GM18951 (cell line): ENCODE measurements around the gene CPSF4L.

Source experiments
- POLR2A ChIP-seq: IDR thresholded peaks from 4 replicates; pipeline ENCODE4 v1.6.1; 2011; ENCODE audit warnings: mild to moderate bottlenecking; ENCODE audit not compliant: insufficient read length, insufficient read depth; ENCODE audit errors: extremely low read depth
- in situ Hi-C: fragments of 300-500 bp; cut with MboI; formaldehyde crosslinking; loops from one replicate; pipeline ENCODE4 v1.12.0; 2022; ENCODE audit warnings: low sequenced_read_pairs, mixed read lengths, inconsistent platforms; ENCODE audit not compliant: unreplicated experiment

Gene CPSF4L

GRCh38 chr17:73297934-73298861, 36.5 kb upstream of the CPSF4L start:
- no peak for TF ChIP-seq POLR2A
- in situ Hi-C loops = no loop called here

- in situ Hi-C loops = no loop called here
- no peak for TF ChIP-seq POLR2A
Observed at GRCh38 chr17:73293480-73293911, 31.8 kb upstream of the CPSF4L start.

GRCh38 chr17:73293031-73293430, 31.4 kb upstream of the CPSF4L start:
- TF ChIP-seq POLR2A = no peak
- in situ Hi-C loops = no loop called here

- no peak for TF ChIP-seq POLR2A
- in situ Hi-C loops = no loop called here
Observed at GRCh38 chr17:73292031-73292531, 30.4 kb upstream of the CPSF4L start.

- no peak for TF ChIP-seq POLR2A
- in situ Hi-C loops = no loop called here
Observed at GRCh38 chr17:73291260-73291801, 29.7 kb upstream of the CPSF4L start.

- in situ Hi-C loops = no loop called here
- TF ChIP-seq POLR2A = no peak
Observed at GRCh38 chr17:73290399-73291259, 28.9 kb upstream of the CPSF4L start.

- in situ Hi-C loops = no loop called here
- no peak for TF ChIP-seq POLR2A
Observed at GRCh38 chr17:73289549-73290254, 28.0 kb upstream of the CPSF4L start.

GRCh38 chr17:73288534-73289302, 27.0 kb upstream of the CPSF4L start:
- no peak for TF ChIP-seq POLR2A
- in situ Hi-C loops = no loop called here

- in situ Hi-C loops = no loop called here
Observed at GRCh38 chr17:73286863-73287296, 25.2 kb upstream of the CPSF4L start.

GRCh38 chr17:73285916-73286862, 24.5 kb upstream of the CPSF4L start:
- in situ Hi-C loops = no loop called here
- TF ChIP-seq POLR2A = no peak

More at GRCh38 chr17:73286863-73287296, 25.2 kb upstream of the CPSF4L start:
- TF ChIP-seq POLR2A = no peak

- in situ Hi-C loops = no loop called here
- no peak for TF ChIP-seq POLR2A
Observed at GRCh38 chr17:73285603-73285908, 23.9 kb upstream of the CPSF4L start.

- in situ Hi-C loops = no loop called here
- no peak for TF ChIP-seq POLR2A
Observed at GRCh38 chr17:73284906-73285602, 23.4 kb upstream of the CPSF4L start.
